ENCODE measurements around the gene IFNA5.

- TF ChIP-seq, protein P1, sequence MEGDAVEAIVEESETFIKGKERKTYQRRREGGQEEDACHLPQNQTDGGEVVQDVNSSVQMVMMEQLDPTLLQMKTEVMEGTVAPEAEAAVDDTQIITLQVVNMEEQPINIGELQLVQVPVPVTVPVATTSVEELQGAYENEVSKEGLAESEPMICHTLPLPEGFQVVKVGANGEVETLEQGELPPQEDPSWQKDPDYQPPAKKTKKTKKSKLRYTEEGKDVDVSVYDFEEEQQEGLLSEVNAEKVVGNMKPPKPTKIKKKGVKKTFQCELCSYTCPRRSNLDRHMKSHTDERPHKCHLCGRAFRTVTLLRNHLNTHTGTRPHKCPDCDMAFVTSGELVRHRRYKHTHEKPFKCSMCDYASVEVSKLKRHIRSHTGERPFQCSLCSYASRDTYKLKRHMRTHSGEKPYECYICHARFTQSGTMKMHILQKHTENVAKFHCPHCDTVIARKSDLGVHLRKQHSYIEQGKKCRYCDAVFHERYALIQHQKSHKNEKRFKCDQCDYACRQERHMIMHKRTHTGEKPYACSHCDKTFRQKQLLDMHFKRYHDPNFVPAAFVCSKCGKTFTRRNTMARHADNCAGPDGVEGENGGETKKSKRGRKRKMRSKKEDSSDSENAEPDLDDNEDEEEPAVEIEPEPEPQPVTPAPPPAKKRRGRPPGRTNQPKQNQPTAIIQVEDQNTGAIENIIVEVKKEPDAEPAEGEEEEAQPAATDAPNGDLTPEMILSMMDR (IDR thresholded peaks at IDR 0.05; ENCODE audit: insufficient read depth, low read length, poor library complexity, severe bottlenecking) = no peak
- TF ChIP-seq EZH2phosphoT487 (conservative IDR thresholded peaks at IDR 0.05; ENCODE audit: low read length) = no peak
These were observed 18.9 kb upstream of the IFNA5 start for GRCh38 chr9:21324047-21324446.

All from SU-DHL-6 (cell line).